NOMO-1 treated with dmso at 0.1 percent for 144 hours (cell line): Measurements from ENCODE around the gene FXYD7.
"Not testable (repeated sequence)": the region's sequence is repeated elsewhere in the genome, so short reads cannot be mapped to it uniquely, and the experiment has no call there.

ENCODE experiments used
- DNase-seq: peaks from one replicate; lab custom pipeline; 2025; ENCODE audit not compliant: unreplicated experiment; lab: John Stamatoyannopoulos, UW

Gene FXYD7

GRCh38 chr19:35142606-35143230 lies 337 bp upstream of the FXYD7 start:
- DNase-seq: no peak

DNA sequence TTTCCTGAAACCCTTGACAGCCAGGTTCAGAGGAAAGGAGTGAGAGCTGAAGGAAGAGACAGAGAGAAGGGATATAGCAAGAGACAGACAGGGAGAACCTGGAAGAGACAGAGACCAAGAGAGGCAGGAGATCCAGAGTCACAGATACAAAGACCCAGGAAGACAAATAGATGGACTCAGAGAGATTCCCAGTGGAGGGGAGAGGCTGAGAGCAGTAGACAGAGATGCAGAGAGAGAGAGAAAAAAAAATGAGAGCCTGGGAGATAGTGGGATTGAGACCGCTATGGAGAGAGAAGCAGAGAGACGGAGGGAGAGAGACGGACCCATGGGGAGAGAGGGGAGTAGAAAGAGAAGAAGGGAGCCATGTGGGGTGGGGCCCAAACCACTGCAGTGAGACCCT lies 763 bp downstream of the FXYD7 start:
- DNase-seq: no peak

DNA sequence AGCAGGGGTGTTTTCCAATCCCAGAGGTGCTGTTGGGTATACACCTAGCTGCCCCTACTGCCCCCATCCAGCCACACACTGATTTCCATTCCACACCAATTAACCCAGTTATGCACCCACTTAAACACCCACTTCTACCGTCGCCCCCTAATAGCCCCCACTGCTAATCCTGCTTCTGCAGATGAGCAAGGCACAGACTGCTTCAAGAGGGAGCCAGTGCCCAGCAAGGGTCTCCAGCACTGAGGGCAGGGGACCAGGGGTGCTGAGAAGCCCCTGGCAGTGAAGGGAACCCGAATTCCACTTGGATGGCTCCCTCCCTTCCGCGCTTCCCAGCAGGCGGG lies 1.2 kb downstream of the FXYD7 start:
- DNase-seq: no peak

- no peak for DNase-seq
These were observed 1.8 kb downstream of the FXYD7 start for GRCh38 chr19:35144600-35145436.

DNA sequence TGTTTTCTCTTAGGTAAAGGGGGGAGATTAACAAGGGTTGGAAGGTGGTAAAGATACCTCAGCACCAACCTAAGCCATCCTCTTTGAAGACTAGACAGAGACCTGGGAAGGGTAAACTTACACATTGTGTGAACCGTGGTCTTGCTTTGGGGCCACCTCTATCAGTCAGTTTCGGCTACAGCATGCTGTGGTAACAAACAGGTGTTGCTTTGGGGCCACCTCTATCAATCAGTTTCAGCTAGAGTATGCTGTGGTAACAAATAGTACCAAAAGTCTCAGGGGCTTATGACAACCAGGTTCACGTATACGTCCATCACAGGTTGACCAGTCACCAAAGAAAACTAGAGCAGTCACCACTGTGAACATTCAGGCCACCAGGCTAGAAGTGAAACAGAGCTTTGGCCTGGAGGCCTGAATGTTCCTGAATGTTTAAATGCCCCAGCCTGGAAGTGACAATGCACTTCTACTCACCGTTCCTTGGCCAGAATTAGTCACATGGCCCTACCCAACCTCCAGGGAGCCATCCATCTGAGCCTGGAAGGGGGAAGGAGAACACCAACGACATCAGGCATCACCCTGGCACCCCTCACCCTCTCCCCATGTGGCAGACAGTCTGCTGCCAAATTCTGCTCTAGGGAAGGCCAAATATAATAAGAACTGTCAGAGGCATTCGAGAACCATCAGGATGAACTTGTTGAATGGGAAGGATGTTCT lies 3.8 kb downstream of the FXYD7 start:
- DNase-seq: no peak

- no peak for DNase-seq
These were observed 6.4 kb downstream of the FXYD7 start for GRCh38 chr19:35149463-35149862.

DNA sequence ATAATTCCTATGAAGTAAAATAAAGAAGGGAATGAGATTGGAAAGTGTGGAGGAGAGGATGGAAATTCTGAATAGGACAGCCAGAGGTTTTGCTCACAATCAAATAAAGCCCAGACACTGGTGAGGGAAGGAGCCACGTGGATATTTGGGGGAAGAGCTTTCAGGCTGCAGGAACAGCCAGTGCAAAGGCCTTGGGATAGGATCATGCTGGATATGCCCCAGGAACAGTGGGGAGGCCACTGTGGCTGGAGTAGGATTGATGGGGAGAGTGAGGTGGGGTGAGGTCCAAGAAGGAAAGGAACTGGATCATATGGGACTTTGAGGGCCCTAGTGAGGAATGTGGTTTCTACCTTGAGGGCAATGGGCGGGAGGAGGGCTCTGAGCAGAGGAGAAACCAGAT lies 7.4 kb downstream of the FXYD7 start:
- DNase-seq: no peak

DNA sequence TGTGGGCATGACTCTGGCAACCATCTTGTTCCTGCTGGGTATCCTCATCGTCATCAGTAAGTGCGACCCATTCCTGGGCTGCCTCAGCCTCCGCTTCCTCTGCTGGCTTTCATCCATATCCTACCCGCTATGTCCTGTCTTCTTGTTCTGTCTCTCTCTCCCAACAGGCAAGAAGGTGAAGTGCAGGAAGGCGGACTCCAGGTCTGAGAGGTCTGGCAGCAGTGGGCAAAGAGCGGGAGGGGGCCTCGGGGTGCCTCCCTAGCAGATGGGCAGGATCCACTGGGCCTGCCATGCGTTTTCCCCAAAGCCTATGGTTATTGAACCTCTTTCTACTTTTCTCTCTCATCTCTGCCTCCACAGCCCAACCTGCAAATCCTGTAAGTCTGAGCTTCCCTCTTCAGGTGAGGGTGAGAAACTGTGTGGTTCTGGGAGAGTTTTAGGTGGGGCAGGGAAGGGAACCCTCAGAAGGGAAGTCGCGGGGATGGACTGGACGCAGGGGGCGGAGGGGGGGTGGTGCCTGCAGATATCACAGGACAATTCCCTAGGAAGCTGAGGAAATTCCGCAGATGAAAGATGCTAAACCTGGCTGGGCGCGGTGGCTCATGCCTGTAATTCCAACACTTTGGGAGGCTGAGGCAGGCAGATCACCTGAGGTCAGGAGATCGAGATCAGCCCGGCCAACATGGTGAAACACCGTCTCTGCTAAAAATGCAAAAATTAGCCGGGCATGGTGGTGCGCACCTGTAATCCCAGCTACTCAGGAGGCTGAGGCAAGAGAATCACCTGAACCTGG lies 8.4 kb downstream of the FXYD7 start:
- DNase-seq: no peak

- not testable (repeated sequence) for DNase-seq
These were observed 10.1 kb downstream of the FXYD7 start for GRCh38 chr19:35153129-35153522.

GRCh38 chr19:35153701-35154524 lies 10.9 kb downstream of the FXYD7 start:
- peak; percentile 22 for DNase-seq

GRCh38 chr19:35154525-35155406 lies 11.7 kb downstream of the FXYD7 start, which contains the start of gene FXYD5:
Gene FXYD5, plus strand, starts transcription at chr19:35154735. Its CDS starts 816 bp downstream, at chr19:35155551.
- DNase-seq: peak; percentile 86

GRCh38 chr19:35155441-35155840 lies 12.4 kb downstream of the FXYD7 start:
- DNase-seq: no peak

GRCh38 chr19:35155981-35156672 lies 13.1 kb downstream of the FXYD7 start:
- DNase-seq: no peak

GRCh38 chr19:35156673-35157014 lies 13.6 kb downstream of the FXYD7 start:
- DNase-seq: no peak

DNA sequence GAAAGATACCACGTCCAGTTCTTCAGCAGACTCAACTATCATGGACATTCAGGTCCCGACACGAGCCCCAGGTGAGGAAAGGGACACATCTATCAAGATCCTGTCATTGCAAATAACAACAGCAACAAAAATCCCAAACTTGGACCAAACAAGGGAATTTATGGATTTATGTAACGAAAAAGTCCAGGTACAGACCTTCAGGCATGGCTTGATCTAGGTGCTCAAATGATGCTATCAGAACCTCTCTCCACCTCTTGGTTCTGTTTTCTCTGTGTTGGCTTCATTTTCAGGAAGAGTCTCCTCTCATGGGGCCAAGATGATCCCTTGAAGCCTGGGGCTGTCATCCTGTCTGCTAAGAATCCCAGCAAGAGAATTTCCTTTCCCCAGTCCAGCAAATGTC lies 14.4 kb downstream of the FXYD7 start:
- DNase-seq: no peak

DNA sequence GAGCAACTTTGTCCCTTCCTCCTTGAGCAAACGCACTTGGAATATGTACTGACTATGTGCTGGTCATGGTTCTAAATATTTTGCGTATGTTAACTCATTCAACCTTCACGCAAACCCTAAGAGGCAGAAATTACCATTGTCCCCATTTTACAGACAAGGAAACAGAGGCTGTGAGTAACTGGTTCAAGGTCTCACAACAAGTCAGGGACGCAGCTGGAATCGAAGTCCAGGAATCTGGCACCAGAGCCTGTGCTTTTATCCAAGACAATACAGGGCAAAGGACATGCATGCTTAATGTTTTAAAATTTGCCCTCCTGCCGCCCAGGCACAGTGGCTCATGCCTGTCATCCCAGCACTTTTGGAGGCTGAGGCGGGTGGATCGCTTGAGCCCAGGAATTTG lies 16.6 kb downstream of the FXYD7 start:
- DNase-seq: no peak

- DNase-seq: no peak
These were observed 17.8 kb downstream of the FXYD7 start for GRCh38 chr19:35160629-35161433.

GRCh38 chr19:35161434-35161743 lies 18.3 kb downstream of the FXYD7 start:
- DNase-seq: no peak
